Measurements from ENCODE around the gene PDE9A. TPM values are rescaled to one million over a fixed set of nuclear protein-coding genes. Genes with fewer than 3 reads are reported as not detected.

PDE9A gene
- total and polyA plus RNA-seq, 2 donors (not counting 1 experiment from before 2014, with no cell fraction given) = 0.34 to 5.8 TPM

DNA sequence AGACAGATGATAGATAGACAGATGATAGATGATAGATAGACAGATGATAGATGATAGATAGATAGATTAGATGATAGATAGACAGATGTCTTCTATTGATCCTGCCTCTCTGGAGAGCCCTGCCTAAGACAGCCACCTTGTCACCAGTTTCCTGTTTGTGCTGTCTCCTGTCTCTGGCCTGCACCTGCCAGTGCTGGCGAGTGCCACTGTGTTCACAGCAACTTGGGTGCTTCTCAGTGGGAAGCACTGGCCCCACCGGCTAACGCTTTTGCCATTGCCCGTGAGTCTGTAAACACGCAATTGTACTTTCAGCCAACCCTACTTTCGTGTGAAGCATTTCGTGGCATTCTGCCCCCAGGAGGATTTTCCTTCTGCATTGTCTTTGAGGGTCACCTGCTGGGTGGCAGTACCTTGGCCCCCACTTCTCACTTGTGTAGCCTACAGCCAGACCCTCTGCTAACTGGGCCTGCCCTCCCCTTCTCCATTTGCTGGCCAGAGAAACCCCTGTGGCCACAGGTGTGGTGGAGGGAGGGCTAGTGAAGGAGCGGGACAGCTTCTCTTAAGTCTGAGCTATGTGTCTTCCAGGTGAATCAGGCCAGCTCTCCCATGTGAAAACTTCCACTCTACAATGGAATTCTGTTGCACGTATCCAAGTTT, 23.4 kb upstream of the PDE9A start:
- Mint-ChIP-seq H3K4me3 (no peak overlapping the region), H3K9me3 (ENCODE audit: insufficient read depth) (no peaks in the 10 kb centered on the region), H3K27ac (no peak overlapping the region), H3K27me3 (peaks cover 12% of the 10 kb centered on the region), H3K4me1 (no peaks in the 10 kb centered on the region)
- no peak for ATAC-seq (ENCODE audit: low read depth)
- ChIA-PET POLR2A (no interaction called here), CTCF (no interaction called here)
- Histone ChIP-seq H3K27me3 (replicated peaks in 1 of 4; ENCODE audit: control extremely low read depth in 1 of 4, control insufficient read depth in 3 of 4, insufficient read depth in 4 of 4, low read length in 3 of 4) (peaks cover 0 to 5% (median 0%) of the 10 kb centered on the region in 4 experiments), H3K9me3 (ENCODE audit: control extremely low read depth in 1 of 3, control insufficient read depth in 2 of 3, insufficient read depth in 1 of 3, low read length in 2 of 3) (no peaks in the 10 kb centered on the region), H3K4me2 (replicated peaks; ENCODE audit: low read depth, low read length, poor library complexity, severe bottlenecking) (no peak overlapping the region), H3K4me3 (ENCODE audit: control extremely low read depth in 1 of 5, extremely low read depth in 1 of 5, insufficient read depth in 1 of 5, low read depth in 2 of 5, low read length in 4 of 5) (no peak overlapping the region), H2AFZ (ENCODE audit: insufficient read depth, low read depth, low read length, poor library complexity, severe bottlenecking) (no peak overlapping the region), H3K36me3 (replicated peaks in 1 of 2; ENCODE audit: control extremely low read depth in 1 of 2, control insufficient read depth in 1 of 2, extremely low read depth in 1 of 2, insufficient read depth in 2 of 2, low read length in 1 of 2) (no peaks in the 10 kb centered on the region), H4K20me1 (ENCODE audit: control insufficient read depth, insufficient read depth, low read length, poor library complexity, severe bottlenecking) (no peaks in the 10 kb centered on the region), H3K4me1 (ENCODE audit: control insufficient read depth in 2 of 2, insufficient read depth in 2 of 2, low read length in 2 of 2) (no peaks in the 10 kb centered on the region), H3K9ac (ENCODE audit: low read length) (no peak overlapping the region), H3K27ac (ENCODE audit: low read length in 2 of 2) (no peak overlapping the region), H3K79me2 (ENCODE audit: control insufficient read depth, insufficient read depth, low read length) (no peaks in the 10 kb centered on the region)
- TF ChIP-seq, protein P1, sequence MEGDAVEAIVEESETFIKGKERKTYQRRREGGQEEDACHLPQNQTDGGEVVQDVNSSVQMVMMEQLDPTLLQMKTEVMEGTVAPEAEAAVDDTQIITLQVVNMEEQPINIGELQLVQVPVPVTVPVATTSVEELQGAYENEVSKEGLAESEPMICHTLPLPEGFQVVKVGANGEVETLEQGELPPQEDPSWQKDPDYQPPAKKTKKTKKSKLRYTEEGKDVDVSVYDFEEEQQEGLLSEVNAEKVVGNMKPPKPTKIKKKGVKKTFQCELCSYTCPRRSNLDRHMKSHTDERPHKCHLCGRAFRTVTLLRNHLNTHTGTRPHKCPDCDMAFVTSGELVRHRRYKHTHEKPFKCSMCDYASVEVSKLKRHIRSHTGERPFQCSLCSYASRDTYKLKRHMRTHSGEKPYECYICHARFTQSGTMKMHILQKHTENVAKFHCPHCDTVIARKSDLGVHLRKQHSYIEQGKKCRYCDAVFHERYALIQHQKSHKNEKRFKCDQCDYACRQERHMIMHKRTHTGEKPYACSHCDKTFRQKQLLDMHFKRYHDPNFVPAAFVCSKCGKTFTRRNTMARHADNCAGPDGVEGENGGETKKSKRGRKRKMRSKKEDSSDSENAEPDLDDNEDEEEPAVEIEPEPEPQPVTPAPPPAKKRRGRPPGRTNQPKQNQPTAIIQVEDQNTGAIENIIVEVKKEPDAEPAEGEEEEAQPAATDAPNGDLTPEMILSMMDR (IDR thresholded peaks at IDR 0.05) = no peak
- TF ChIP-seq EZH2 (IDR thresholded peaks at IDR 0.05; ENCODE audit: borderline replicate concordance, insufficient read depth, low read depth, low read length, poor library complexity, severe bottlenecking) = no peak
- intact Hi-C loops (cut with micrococcal nuclease) = no loop called here
- 80% methylated on average over 8 of the region's 9 CpGs for WGBS (ENCODE audit: insufficient coverage)
- DNase-seq = no peak

DNA sequence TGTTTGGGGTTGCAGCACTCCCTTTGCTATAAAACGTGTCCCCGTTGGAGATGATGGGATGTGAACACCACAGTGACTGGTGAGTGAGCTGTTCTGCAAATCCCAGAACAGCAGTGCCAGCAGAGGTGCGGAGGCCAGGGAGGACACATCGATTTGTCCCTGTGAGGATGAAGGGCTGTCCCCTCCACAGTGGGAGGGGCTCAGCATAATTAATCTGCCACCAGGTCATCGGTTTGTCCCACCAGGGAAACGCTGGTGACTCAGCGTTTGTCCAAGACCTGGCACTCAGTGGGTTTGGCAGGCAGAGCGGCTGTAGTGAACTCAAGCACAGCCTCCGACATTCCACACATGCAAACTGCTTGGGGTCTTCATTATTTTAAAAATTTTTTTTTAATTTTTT, 22.8 kb upstream of the PDE9A start:
- H3K4me3 Mint-ChIP-seq = no peak overlapping the region
- 78% methylated on average over 8 of the region's 9 CpGs for WGBS (ENCODE audit: insufficient coverage)
- H3K4me3 ChIP-seq (ENCODE audit: control extremely low read depth in 1 of 5, extremely low read depth in 1 of 5, insufficient read depth in 1 of 5, low read depth in 2 of 5, low read length in 4 of 5) = no peak overlapping the region
- no peak overlapping the region for H3K9ac ChIP-seq (ENCODE audit: low read length)
- intact Hi-C loops (cut with micrococcal nuclease) = no loop called here
- no peaks in the 10 kb centered on the region for H3K4me1 ChIP-seq (ENCODE audit: control insufficient read depth in 2 of 2, insufficient read depth in 2 of 2, low read length in 2 of 2)
- DNase-seq = no peak
- H3K27ac ChIP-seq (ENCODE audit: low read length in 2 of 2) = no peak overlapping the region
- no peaks in the 10 kb centered on the region for H3K4me1 Mint-ChIP-seq
- POLR2A ChIA-PET = no interaction called here
- H3K27me3 Mint-ChIP-seq = peaks cover 12% of the 10 kb centered on the region
- peaks cover 0 to 2% (median 0%) of the 10 kb centered on the region in 4 experiments for H3K27me3 ChIP-seq (replicated peaks in 1 of 4; ENCODE audit: control extremely low read depth in 1 of 4, control insufficient read depth in 3 of 4, insufficient read depth in 4 of 4, low read length in 3 of 4)
- no peak for TF ChIP-seq EZH2 (IDR thresholded peaks at IDR 0.05; ENCODE audit: borderline replicate concordance, insufficient read depth, low read depth, low read length, poor library complexity, severe bottlenecking)
- TF ChIP-seq, protein P1 (IDR thresholded peaks at IDR 0.05) = no peak
- H3K9me3 ChIP-seq (ENCODE audit: control extremely low read depth in 1 of 3, control insufficient read depth in 2 of 3, insufficient read depth in 1 of 3, low read length in 2 of 3) = no peaks in the 10 kb centered on the region
- H2AFZ ChIP-seq (ENCODE audit: insufficient read depth, low read depth, low read length, poor library complexity, severe bottlenecking) = no peak overlapping the region
- H3K79me2 ChIP-seq (ENCODE audit: control insufficient read depth, insufficient read depth, low read length) = no peaks in the 10 kb centered on the region
- H4K20me1 ChIP-seq (ENCODE audit: control insufficient read depth, insufficient read depth, low read length, poor library complexity, severe bottlenecking) = no peaks in the 10 kb centered on the region
- no peak overlapping the region for H3K27ac Mint-ChIP-seq
- H3K4me2 ChIP-seq (replicated peaks; ENCODE audit: low read depth, low read length, poor library complexity, severe bottlenecking) = no peak overlapping the region
- CTCF ChIA-PET = no interaction called here
- ATAC-seq (ENCODE audit: low read depth) = no peak
- no peaks in the 10 kb centered on the region for H3K9me3 Mint-ChIP-seq (ENCODE audit: insufficient read depth)
- H3K36me3 ChIP-seq (replicated peaks in 1 of 2; ENCODE audit: control extremely low read depth in 1 of 2, control insufficient read depth in 1 of 2, extremely low read depth in 1 of 2, insufficient read depth in 2 of 2, low read length in 1 of 2) = no peaks in the 10 kb centered on the region
